Loucy (cell line): Measurements from ENCODE around the gene LRP2BP.

ENCODE experiments used
- CTCF ChIP-seq: fragments of 200-600 bp; sonication (generic); conservative IDR thresholded peaks from 2 replicates; pipeline ENCODE4 v1.5.1; 2014; ENCODE audit warnings: mild to moderate bottlenecking, antibody characterized with exemption, low read length
- EZH2phosphoT487 ChIP-seq: fragments of 200-600 bp; IDR thresholded peaks from 2 replicates; pipeline ENCODE4 v1.6.1; 2018; ENCODE audit warnings: antibody characterized with exemption, mild to moderate bottlenecking, moderate library complexity, borderline replicate concordance

GRCh38 chr4:185429660-185430059, 33.9 kb upstream of the LRP2BP start:
- TF ChIP-seq CTCF (no peak), EZH2phosphoT487 (no peak)
